GM12873 (cell line): Measurements from ENCODE around the gene COBL.

Source experiments
- TF ChIP-seq, protein P1 (sequence below): IDR thresholded peaks from 2 replicates; pipeline ENCODE4 v1.5.1; 2012; ENCODE audit warnings: low read depth, mild to moderate bottlenecking, moderate library complexity, low read length, control low read depth; ENCODE audit not compliant: insufficient read depth; ENCODE audit errors: missing control alignments

The COBL gene

DNA sequence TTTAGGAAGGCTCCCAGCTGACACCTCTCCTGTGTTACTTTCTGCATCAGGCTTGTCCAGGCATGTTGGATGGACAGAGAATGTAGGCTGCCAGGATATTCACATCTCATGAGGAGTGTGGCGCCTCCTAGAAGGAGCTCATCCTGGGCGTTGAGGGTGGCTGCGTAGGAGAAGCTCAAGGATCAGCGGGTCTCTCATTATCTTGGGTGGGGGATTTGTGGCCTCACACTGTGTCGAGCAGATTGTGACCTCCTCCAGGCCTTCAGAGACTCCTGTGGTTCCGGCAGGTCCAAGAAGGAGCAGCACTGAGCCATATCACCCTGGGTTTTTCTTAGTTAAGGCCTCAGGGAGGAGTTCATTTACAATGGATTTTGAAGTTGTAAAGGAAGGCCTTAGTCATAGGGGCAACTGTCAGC, 8.7 kb upstream of the COBL start:
- TF ChIP-seq, protein P1, sequence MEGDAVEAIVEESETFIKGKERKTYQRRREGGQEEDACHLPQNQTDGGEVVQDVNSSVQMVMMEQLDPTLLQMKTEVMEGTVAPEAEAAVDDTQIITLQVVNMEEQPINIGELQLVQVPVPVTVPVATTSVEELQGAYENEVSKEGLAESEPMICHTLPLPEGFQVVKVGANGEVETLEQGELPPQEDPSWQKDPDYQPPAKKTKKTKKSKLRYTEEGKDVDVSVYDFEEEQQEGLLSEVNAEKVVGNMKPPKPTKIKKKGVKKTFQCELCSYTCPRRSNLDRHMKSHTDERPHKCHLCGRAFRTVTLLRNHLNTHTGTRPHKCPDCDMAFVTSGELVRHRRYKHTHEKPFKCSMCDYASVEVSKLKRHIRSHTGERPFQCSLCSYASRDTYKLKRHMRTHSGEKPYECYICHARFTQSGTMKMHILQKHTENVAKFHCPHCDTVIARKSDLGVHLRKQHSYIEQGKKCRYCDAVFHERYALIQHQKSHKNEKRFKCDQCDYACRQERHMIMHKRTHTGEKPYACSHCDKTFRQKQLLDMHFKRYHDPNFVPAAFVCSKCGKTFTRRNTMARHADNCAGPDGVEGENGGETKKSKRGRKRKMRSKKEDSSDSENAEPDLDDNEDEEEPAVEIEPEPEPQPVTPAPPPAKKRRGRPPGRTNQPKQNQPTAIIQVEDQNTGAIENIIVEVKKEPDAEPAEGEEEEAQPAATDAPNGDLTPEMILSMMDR: no peak

DNA sequence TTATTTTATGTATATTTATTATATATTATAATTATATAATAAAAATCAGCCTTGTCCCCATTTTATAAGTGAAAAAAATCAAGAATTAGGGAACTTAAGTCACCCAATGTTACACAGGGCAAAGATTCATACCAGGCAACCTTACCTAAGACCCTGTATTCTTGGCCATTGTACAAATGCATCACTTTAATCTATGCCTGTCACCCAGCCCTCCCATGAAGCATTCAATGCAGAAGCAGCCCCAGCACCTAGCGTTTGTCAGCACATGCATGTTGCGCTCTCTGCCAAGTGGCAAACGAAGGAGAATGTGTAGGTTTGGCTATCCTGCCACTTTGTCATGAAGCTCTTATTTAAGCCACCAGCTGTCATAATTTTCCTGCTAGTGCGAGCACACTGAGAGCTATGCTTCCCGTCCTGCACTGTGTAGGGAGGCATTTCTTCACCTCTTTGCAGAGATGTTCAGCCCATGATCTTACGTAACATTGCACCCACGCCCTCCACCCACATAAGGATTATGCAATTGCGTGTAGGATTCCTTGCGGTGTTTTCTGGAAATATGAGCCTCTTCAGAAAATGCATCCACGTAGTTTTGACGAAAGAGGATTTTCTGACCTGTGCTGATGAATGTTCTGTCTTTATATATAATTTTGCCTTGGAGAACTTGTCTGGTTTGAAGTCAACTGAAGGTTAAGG, 7.7 kb upstream of the COBL start:
- TF ChIP-seq, protein P1: no peak

DNA sequence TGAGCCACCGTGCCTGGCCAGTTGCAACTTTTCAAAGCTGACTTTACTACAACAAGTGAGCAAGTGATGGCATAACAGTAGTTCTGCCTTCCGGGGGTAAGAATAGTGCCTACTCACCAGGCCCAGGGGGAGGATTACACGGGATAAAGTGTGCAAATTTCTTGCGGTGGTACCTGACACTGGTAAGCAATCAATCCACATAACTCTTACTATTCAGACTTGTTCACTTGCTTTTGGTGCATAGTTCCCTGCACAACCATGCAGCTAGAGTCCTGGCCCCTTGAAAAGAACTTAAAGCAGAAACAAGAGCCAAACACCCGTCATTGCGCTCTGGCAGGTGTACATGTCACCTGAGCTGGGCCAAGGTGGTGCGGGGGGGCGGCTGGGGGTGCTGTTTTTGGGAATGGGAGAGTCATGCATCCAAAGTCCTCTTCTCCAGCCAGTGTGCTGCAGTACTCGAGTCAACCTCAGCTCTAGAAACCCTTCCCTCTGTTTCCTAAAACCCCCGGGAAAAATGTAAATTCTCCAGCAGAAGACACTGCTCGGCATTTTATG, 5.4 kb upstream of the COBL start:
- TF ChIP-seq, protein P1: no peak

DNA sequence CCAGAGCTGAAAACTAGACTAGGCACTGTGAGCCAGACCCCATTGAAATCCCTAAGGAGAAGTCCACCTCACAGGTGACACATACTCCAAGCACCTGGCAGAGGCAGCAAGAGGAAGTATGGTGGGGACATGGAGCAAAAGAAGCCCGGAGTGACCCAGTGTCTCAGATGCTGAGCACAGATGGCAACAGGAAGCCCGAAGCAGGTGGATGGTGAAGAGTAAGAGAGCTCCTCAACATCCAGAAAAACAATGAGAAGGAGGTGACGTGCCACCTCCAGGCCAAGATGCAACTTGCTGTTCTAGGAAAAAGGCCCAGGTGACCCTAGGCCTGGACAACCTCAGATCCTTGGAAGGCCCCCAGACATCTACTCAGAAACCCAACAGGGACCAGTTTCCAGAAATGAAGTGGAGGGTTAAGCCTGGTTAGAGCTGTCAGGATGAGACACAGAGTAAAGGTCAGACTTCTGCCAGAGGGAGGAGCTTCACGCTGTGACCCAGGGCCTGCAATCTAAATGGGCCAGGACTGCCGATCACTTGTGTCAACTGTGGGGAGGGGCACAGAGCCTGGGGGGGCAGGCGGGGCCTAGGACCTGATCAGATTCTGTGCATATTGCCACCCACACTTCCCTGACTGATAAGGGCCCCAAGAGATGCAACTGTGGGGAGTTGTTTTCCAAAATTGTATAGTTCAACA, 2.4 kb upstream of the COBL start:
- TF ChIP-seq, protein P1: no peak

DNA sequence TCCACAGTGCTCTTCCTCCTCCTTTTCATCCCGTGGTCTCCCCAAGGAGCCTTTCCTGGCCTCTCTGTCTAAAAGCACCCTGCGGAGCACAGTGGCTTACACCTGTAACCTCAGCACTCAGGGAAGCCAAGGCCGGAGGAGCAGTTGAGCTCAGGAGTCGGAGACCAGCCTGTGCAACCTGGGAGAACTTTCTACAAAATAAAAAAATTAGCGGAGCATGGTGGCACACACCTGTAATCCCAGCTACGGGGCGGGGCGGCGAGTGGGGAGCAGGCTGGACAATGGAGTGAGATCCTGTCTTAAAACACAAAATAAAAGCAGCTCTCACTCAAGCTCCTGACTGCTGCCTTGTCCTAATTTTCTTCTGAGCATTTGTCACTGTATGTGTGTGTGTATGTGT, 1.4 kb upstream of the COBL start:
- TF ChIP-seq, protein P1: no peak

DNA sequence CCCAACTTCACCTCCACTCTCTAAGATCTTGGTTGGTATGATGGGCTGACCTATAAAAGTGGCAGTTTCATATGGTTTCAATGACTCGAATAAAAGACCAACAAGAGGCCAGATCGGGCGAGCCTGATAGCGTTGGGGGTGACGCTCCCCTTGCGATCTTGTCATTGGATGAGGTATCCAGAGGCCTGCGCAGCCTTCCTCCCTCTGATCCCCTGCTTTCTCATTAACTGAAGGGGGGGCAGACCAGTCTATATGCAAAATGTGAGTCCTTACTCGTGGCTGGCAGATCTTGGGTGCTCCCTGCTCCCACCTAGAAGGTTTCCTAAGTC, 937 bp upstream of the COBL start:
- TF ChIP-seq, protein P1: no peak

DNA sequence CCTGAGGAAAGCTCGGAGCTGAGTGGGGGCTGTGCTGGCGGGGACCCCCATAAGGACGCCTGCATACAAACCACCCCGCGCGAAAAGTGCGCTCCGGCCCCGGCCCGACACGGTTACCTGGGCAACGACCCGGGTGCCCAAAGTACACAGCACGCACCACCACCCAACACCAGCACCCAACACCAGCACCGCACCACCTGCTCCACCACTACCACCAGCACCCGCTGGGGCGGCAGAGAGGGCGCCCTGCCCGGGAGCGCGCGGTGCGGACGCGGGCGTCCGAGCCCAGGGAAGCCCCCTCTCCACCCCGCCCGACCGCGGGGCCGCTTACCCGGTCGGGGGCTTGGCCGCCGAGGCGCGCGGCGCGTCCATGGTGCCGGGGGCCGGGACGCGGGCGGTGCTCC, 345 bp downstream of the COBL start:
- TF ChIP-seq, protein P1: no peak
